ENCODE data around the gene F2. TPM values are rescaled to one million over a fixed set of nuclear protein-coding genes. Genes with fewer than 3 reads are reported as not detected.

F2 gene
- total and polyA plus RNA-seq, 2 of the 13 experiments (the other 11 are each of a cell fraction or from before 2014, with no cell fraction given): 330 to 801 TPM

DNA sequence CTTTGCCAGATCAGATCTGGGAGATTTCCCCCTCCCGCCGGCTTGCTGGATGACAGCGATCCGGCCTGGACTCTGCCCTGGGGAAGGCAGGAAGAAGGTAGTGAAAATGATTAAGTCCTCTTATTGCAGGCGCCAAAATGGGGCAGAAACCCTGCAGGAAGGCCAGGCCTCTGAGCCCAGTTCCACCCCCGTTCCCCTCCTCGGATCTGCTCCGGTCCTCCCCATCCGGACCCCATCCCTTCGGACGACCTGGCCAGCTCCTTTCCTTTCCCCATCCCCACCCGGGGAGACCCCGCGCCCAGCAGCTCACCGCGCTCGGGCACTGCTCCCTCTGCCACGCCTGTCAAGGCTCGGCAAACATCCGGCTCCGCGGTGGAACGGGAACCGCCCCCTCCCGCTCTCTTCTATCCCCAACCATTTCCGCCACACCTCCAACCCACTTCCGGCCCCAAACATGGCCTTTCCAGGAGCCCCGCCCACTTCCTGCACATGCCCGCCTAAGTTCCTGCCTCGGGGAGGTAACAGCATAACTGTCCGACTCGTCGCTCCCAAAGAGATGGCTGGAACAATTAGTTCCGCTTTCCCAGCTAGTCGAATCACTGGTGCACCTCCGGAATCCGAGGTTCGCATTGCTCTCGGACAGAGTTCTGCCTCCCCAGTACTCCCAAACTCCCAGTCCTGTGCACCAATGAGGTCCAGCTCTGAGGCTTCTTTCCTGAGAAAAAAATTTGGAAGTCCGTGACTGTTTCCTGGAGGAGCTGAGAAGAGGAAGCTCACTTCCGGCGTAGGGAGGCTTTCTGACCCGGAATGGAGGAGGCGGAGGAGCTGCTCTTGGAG is 18.6 kb upstream of the F2 start, which contains the start of the genes ARHGAP1 and ZNF408 (continued):
- TF ChIP-seq, protein P1, sequence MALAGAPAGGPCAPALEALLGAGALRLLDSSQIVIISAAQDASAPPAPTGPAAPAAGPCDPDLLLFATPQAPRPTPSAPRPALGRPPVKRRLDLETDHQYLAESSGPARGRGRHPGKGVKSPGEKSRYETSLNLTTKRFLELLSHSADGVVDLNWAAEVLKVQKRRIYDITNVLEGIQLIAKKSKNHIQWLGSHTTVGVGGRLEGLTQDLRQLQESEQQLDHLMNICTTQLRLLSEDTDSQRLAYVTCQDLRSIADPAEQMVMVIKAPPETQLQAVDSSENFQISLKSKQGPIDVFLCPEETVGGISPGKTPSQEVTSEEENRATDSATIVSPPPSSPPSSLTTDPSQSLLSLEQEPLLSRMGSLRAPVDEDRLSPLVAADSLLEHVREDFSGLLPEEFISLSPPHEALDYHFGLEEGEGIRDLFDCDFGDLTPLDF (CRISPR knock-in tag; IDR thresholded peaks at IDR 0.05): no peak
- TF ChIP-seq ZNF20 (CRISPR knock-in tag; IDR thresholded peaks at IDR 0.05) (no peak), KDM3A (CRISPR knock-in tag; IDR thresholded peaks at IDR 0.05; ENCODE audit: low read depth) (peak; percentile 57; the same call in 1 of the 2 replicates), ZNF282 (IDR thresholded peaks at IDR 0.05; ENCODE audit: partially characterized antibody) (no peak), ZMAT3 (CRISPR knock-in tag; conservative IDR thresholded peaks at IDR 0.05) (no peak; the same call in 1 of the 2 replicates), ZIK1 (CRISPR knock-in tag; IDR thresholded peaks at IDR 0.05; ENCODE audit: borderline replicate concordance, low read depth) (peak; percentile 40; the same call in 1 of the 2 replicates), DPF2 (CRISPR knock-in tag; IDR thresholded peaks at IDR 0.05; ENCODE audit: borderline replicate concordance, low read depth) (no peak), TBP (CRISPR knock-in tag; IDR thresholded peaks at IDR 0.05) (no peak), TARDBP (CRISPR knock-in tag; IDR thresholded peaks at IDR 0.05) (peak; percentile 89), ZNF431 (CRISPR knock-in tag; IDR thresholded peaks at IDR 0.05; ENCODE audit: borderline replicate concordance, low read depth) (no peak; the same call in 1 of the 2 replicates), CAMTA2 (CRISPR knock-in tag; IDR thresholded peaks at IDR 0.05; ENCODE audit: borderline replicate concordance) (no peak; the same call in 1 of the 2 replicates), ZNF546 (CRISPR knock-in tag; conservative IDR thresholded peaks at IDR 0.05) (no peak), ZNF644 (CRISPR knock-in tag; IDR thresholded peaks at IDR 0.05; ENCODE audit: low read depth) (no peak)
- TF ChIP-seq, protein P2, sequence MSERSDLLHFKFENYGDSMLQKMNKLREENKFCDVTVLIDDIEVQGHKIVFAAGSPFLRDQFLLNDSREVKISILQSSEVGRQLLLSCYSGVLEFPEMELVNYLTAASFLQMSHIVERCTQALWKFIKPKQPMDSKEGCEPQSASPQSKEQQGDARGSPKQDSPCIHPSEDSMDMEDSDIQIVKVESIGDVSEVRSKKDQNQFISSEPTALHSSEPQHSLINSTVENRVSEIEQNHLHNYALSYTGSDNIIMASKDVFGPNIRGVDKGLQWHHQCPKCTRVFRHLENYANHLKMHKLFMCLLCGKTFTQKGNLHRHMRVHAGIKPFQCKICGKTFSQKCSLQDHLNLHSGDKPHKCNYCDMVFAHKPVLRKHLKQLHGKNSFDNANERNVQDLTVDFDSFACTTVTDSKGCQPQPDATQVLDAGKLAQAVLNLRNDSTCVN (CRISPR knock-in tag; IDR thresholded peaks at IDR 0.05; ENCODE audit: borderline replicate concordance): peak; percentile 58
- TF ChIP-seq, protein P3, sequence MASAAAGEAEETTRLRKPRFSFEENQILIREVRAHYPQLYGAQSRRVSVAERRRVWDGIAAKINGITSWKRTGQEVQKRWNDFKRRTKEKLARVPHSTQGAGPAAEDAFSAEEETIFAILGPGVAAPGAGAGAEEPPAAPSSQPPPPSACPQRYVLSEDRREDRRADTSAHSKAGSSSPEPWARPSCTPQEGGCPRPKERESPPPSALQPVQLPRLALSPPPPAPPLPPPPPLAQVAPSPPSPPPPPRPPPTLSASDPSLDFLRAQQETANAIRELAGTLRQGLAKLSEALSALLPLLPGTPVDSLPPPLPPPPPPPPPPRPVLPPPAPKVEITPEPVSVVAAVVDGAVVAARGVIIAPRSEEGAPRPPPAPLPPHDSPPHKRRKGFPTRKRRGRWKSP (CRISPR knock-in tag; IDR thresholded peaks at IDR 0.05): peak; percentile 70; the same call in 1 of the 2 replicates
- TF ChIP-seq, protein P4, sequence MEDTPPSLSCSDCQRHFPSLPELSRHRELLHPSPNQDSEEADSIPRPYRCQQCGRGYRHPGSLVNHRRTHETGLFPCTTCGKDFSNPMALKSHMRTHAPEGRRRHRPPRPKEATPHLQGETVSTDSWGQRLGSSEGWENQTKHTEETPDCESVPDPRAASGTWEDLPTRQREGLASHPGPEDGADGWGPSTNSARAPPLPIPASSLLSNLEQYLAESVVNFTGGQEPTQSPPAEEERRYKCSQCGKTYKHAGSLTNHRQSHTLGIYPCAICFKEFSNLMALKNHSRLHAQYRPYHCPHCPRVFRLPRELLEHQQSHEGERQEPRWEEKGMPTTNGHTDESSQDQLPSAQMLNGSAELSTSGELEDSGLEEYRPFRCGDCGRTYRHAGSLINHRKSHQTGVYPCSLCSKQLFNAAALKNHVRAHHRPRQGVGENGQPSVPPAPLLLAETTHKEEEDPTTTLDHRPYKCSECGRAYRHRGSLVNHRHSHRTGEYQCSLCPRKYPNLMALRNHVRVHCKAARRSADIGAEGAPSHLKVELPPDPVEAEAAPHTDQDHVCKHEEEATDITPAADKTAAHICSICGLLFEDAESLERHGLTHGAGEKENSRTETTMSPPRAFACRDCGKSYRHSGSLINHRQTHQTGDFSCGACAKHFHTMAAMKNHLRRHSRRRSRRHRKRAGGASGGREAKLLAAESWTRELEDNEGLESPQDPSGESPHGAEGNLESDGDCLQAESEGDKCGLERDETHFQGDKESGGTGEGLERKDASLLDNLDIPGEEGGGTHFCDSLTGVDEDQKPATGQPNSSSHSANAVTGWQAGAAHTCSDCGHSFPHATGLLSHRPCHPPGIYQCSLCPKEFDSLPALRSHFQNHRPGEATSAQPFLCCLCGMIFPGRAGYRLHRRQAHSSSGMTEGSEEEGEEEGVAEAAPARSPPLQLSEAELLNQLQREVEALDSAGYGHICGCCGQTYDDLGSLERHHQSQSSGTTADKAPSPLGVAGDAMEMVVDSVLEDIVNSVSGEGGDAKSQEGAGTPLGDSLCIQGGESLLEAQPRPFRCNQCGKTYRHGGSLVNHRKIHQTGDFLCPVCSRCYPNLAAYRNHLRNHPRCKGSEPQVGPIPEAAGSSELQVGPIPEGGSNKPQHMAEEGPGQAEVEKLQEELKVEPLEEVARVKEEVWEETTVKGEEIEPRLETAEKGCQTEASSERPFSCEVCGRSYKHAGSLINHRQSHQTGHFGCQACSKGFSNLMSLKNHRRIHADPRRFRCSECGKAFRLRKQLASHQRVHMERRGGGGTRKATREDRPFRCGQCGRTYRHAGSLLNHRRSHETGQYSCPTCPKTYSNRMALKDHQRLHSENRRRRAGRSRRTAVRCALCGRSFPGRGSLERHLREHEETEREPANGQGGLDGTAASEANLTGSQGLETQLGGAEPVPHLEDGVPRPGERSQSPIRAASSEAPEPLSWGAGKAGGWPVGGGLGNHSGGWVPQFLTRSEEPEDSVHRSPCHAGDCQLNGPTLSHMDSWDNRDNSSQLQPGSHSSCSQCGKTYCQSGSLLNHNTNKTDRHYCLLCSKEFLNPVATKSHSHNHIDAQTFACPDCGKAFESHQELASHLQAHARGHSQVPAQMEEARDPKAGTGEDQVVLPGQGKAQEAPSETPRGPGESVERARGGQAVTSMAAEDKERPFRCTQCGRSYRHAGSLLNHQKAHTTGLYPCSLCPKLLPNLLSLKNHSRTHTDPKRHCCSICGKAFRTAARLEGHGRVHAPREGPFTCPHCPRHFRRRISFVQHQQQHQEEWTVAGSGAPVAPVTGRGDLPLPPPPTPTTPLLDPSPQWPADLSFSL (CRISPR knock-in tag; IDR thresholded peaks at IDR 0.05): no peak
- TF ChIP-seq, protein P5, sequence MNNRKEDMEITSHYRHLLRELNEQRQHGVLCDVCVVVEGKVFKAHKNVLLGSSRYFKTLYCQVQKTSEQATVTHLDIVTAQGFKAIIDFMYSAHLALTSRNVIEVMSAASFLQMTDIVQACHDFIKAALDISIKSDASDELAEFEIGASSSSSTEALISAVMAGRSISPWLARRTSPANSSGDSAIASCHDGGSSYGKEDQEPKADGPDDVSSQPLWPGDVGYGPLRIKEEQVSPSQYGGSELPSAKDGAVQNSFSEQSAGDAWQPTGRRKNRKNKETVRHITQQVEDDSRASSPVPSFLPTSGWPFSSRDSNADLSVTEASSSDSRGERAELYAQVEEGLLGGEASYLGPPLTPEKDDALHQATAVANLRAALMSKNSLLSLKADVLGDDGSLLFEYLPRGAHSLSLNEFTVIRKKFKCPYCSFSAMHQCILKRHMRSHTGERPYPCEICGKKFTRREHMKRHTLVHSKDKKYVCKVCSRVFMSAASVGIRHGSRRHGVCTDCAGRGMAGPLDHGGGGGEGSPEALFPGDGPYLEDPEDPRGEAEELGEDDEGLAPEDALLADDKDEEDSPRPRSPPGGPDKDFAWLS (CRISPR knock-in tag; IDR thresholded peaks at IDR 0.05; ENCODE audit: borderline replicate concordance): no peak
